K562 (cell line): ENCODE data around the gene SLC29A2. TPM values are rescaled to one million over a fixed set of nuclear protein-coding genes. Genes with fewer than 3 reads are reported as not detected.

Source experiments
- CREB3 ChIP-seq: fragments of 450-650 bp; conservative IDR thresholded peaks from 2 replicates; pipeline ENCODE4 v1.6.1; 2016; ENCODE audit warnings: missing genetic modification characterization, low read depth, mild to moderate bottlenecking, missing compliant biosample characterization, moderate library complexity
- FOXO4 ChIP-seq: fragments of 450-650 bp; formaldehyde crosslinking; IDR thresholded peaks from 2 replicates; pipeline ENCODE4 v1.4.0; 2020; ENCODE audit warnings: mild to moderate bottlenecking, moderate library complexity
- HDAC6 ChIP-seq: IDR thresholded peaks from 2 replicates; pipeline ENCODE4 v1.6.1; 2012; ENCODE audit warnings: low read depth, mild to moderate bottlenecking, control low read depth, inconsistent platforms, low read length, moderate library complexity
- IFI16 ChIP-seq: fragments of 250-450 bp; sonication (Bioruptor Pico); IDR thresholded peaks from 2 replicates; pipeline ENCODE4 v2.1.2; 2022; ENCODE audit warnings: mild to moderate bottlenecking, inconsistent platforms
- MEIS2 ChIP-seq: fragments of 450-650 bp; IDR thresholded peaks from 2 replicates; pipeline ENCODE4 v1.6.1; 2014; ENCODE audit warnings: mild to moderate bottlenecking; ENCODE audit not compliant: partially characterized antibody
- PATZ1 ChIP-seq: fragments of 250-450 bp; sonication (Bioruptor Pico); IDR thresholded peaks from 2 replicates; pipeline ENCODE4 v1.5.0; 2020; ENCODE audit warnings: mild to moderate bottlenecking, borderline replicate concordance
- SRF ChIP-seq, 2 experiments: fragments of 250-450, 450-650 bp in 1 of 2; sonication (Bioruptor Pico) in 1 of 2; sonication (generic) in 1 of 2; formaldehyde crosslinking; IDR thresholded peaks; 2 replicates each; pipeline versions ENCODE4 v1.5.0 to v1.5.1; 2020 to 2022; ENCODE audit warnings: mild to moderate bottlenecking in 1 of 2, missing genetic modification reagents in 1 of 2
- TAL1 ChIP-seq: fragments of 450-650 bp; IDR thresholded peaks from 2 replicates; pipeline ENCODE4 v1.6.1; 2016; ENCODE audit warnings: mild to moderate bottlenecking
- YBX1 ChIP-seq: fragments of 450-650 bp; IDR thresholded peaks from 2 replicates; pipeline ENCODE4 v1.7.1; 2016; ENCODE audit warnings: mild to moderate bottlenecking
- ZBTB12 ChIP-seq: fragments of 250-450 bp; sonication (Bioruptor Pico); IDR thresholded peaks from 2 replicates; pipeline ENCODE4 v1.4.0; 2020
- ZNF274 ChIP-seq: IDR thresholded peaks from 2 replicates; pipeline ENCODE4 v1.6.1; 2011; ENCODE audit warnings: low read depth, mild to moderate bottlenecking, low read length, moderate library complexity, borderline replicate concordance
- ZNF318 ChIP-seq, 2 experiments: fragments of 450-650 bp; IDR thresholded peaks; 2 replicates each; pipeline ENCODE4 v1.6.1; 2016; ENCODE audit warnings: mild to moderate bottlenecking in 2 of 2, borderline replicate concordance in 1 of 2, low read depth in 1 of 2, moderate library complexity in 1 of 2
- polyA plus RNA-seq, 8 experiments: library from polyadenylated mRNA; depleted of rRNA in 4 of 8; stranded (reverse) in 5 of 8; unstranded in 3 of 8; fragments of >200 nt; fragmentation: Nextera tagmentation in 2 of 8; fragmentation: Illumina TruSeq in 1 of 8; extraction: Ambion mirVana in 2 of 8; extraction: Trizol in 1 of 8; gene quantifications; 2 replicates each; pipeline versions ENCODE4 v1.2.1 to v1.2.3, GENCODE V29; 2011 to 2014; ENCODE audit warnings: inconsistent platforms in 1 of 8, missing spikeins in 1 of 8
- total RNA-seq, 7 experiments: library from RNA; depleted of rRNA in 6 of 7; stranded (reverse); fragments of >200 nt in 6 of 7; fragmentation: Illumina TruSeq in 2 of 7; extraction: Trizol in 2 of 7; gene quantifications; 2 replicates each; pipeline versions ENCODE4 v1.2.1 to v1.2.3, GENCODE V29; 2011 to 2021; ENCODE audit warnings: low replicate concordance in 1 of 7

SLC29A2 gene
- total and polyA plus RNA-seq, 9 of the 15 experiments (the other 6 are each of a cell fraction or from before 2014, with no cell fraction given), result 2.4 to 48.6 (median 14.2) TPM

GRCh38 chr11:66386171-66387069, 14.9 kb upstream of the SLC29A2 start (continued):
- TF ChIP-seq ZNF274 (no peak), CREB3 (tag) (no peak), MEIS2 (peak; percentile 84), ZBTB12 (CRISPR knock-in tag) (no peak), ZNF318 (IDR thresholded peaks at IDR 0.05; ENCODE audit: borderline replicate concordance in 1 of 2, low read depth in 1 of 2) (no peak), YBX1 (no peak), SRF (CRISPR knock-in tag; IDR thresholded peaks at IDR 0.05) (no peak), FOXO4 (CRISPR knock-in tag) (no peak), IFI16 (CRISPR knock-in tag) (no peak), TAL1 (no peak), HDAC6 (no peak), PATZ1 (CRISPR knock-in tag) (no peak)
